ENCODE data around the gene PTH1R.

PTH1R gene

GRCh38 chr3:46874430-46874829, 3.1 kb upstream of the PTH1R start:
- intact Hi-C loops (cut with DNase I) = no loop called here
- DNase-seq = no peak

- no peak for DNase-seq
- intact Hi-C loops (cut with DNase I) = no loop called here
These were observed 2.0 kb upstream of the PTH1R start for GRCh38 chr3:46875560-46875959.

- no peak for DNase-seq
These were observed 914 bp upstream of the PTH1R start for GRCh38 chr3:46876313-46877300.

GRCh38 chr3:46878781-46879436, 1.4 kb downstream of the PTH1R start:
- intact Hi-C loops (cut with DNase I) = no loop called here
- no peak for DNase-seq

More at GRCh38 chr3:46876313-46877300, 914 bp upstream of the PTH1R start:
- intact Hi-C loops (cut with DNase I) = no loop called here

GRCh38 chr3:46880884-46881595, 3.5 kb downstream of the PTH1R start:
- DNase-seq = no peak
- intact Hi-C loops (cut with DNase I) = no loop called here

GRCh38 chr3:46881596-46882376, 4.3 kb downstream of the PTH1R start:
- intact Hi-C loops (cut with DNase I) = no loop called here
- peak in 6 of 42 donors; percentile 21 to 51 (median 34) for DNase-seq

GRCh38 chr3:46882377-46883053, 5.0 kb downstream of the PTH1R start:
- DNase-seq = no peak
- intact Hi-C loops (cut with DNase I) = no loop called here

- no peak for DNase-seq
- intact Hi-C loops (cut with DNase I) = no loop called here
These were observed 5.7 kb downstream of the PTH1R start for GRCh38 chr3:46883054-46883829.

GRCh38 chr3:46883830-46884185, 6.3 kb downstream of the PTH1R start:
- DNase-seq = no peak
- intact Hi-C loops (cut with DNase I) = no loop called here

- intact Hi-C loops (cut with DNase I) = no loop called here
- no peak for DNase-seq
These were observed 6.9 kb downstream of the PTH1R start for GRCh38 chr3:46884427-46884826.

GRCh38 chr3:46884929-46885328, 7.4 kb downstream of the PTH1R start:
- intact Hi-C loops (cut with DNase I) = no loop called here
- DNase-seq = no peak

GRCh38 chr3:46885612-46886011, 8.1 kb downstream of the PTH1R start:
- DNase-seq = no peak
- intact Hi-C loops (cut with DNase I) = no loop called here

GRCh38 chr3:46887980-46888494, 10.5 kb downstream of the PTH1R start:
- DNase-seq = no peak
- intact Hi-C loops (cut with DNase I) = no loop called here

- intact Hi-C loops (cut with DNase I) = no loop called here
- no peak for DNase-seq
These were observed 11.2 kb downstream of the PTH1R start for GRCh38 chr3:46888705-46889104.

GRCh38 chr3:46889381-46890110, 12.0 kb downstream of the PTH1R start:
- DNase-seq = no peak
- intact Hi-C loops (cut with DNase I) = no loop called here

- DNase-seq = no peak
- intact Hi-C loops (cut with DNase I) = no loop called here
These were observed 12.6 kb downstream of the PTH1R start for GRCh38 chr3:46890132-46890531.

GRCh38 chr3:46891132-46891531, 13.6 kb downstream of the PTH1R start:
- intact Hi-C loops (cut with DNase I) = no loop called here
- no peak for DNase-seq

Data from head of caudate nucleus (tissue), 42 donors.